SU-DHL-6 (cell line): ENCODE results near the gene GYPB.
"Not testable (repeated sequence)": the region's sequence is repeated elsewhere in the genome, so short reads cannot be mapped to it uniquely, and the experiment has no call there.

Experiments used
- EZH2phosphoT487 ChIP-seq: fragments of 200-600 bp; sonication (generic), shearing (Covaris generic); conservative IDR thresholded peaks from 2 replicates; pipeline ENCODE4 v1.6.1; 2018; ENCODE audit warnings: mild to moderate bottlenecking, antibody characterized with exemption, low read length, moderate library complexity, mixed read lengths
- TF ChIP-seq, protein P1 (sequence below): fragments of 200-600 bp; sonication (generic); IDR thresholded peaks from one replicate; pipeline ENCODE4 v1.5.1; 2017; ENCODE audit warnings: antibody characterized with exemption, mild to moderate bottlenecking, low read length, moderate library complexity; ENCODE audit not compliant: insufficient read depth, poor library complexity, severe bottlenecking

GRCh38 chr4:143980776-143981175, 38.4 kb downstream of the GYPB start:
- TF ChIP-seq, protein P1, sequence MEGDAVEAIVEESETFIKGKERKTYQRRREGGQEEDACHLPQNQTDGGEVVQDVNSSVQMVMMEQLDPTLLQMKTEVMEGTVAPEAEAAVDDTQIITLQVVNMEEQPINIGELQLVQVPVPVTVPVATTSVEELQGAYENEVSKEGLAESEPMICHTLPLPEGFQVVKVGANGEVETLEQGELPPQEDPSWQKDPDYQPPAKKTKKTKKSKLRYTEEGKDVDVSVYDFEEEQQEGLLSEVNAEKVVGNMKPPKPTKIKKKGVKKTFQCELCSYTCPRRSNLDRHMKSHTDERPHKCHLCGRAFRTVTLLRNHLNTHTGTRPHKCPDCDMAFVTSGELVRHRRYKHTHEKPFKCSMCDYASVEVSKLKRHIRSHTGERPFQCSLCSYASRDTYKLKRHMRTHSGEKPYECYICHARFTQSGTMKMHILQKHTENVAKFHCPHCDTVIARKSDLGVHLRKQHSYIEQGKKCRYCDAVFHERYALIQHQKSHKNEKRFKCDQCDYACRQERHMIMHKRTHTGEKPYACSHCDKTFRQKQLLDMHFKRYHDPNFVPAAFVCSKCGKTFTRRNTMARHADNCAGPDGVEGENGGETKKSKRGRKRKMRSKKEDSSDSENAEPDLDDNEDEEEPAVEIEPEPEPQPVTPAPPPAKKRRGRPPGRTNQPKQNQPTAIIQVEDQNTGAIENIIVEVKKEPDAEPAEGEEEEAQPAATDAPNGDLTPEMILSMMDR, result not testable (repeated sequence)
- TF ChIP-seq EZH2phosphoT487, result not testable (repeated sequence)
